OCI-LY1 (cell line): ENCODE results near the gene NOTCH4.

Experiments used
- CTCF ChIP-seq: fragments of 200-600 bp; sonication (generic), shearing (Covaris generic); IDR thresholded peaks from 2 replicates; pipeline ENCODE4 v1.5.1; 2017; ENCODE audit warnings: mild to moderate bottlenecking, antibody characterized with exemption, low read length, moderate library complexity, mixed read lengths
- EZH2 ChIP-seq: fragments of 200-600 bp; sonication (generic), shearing (Covaris generic); IDR thresholded peaks from 2 replicates; pipeline ENCODE4 v1.8.0; 2017; ENCODE audit warnings: borderline replicate concordance, mixed run types, mild to moderate bottlenecking, antibody characterized with exemption, low read length, moderate library complexity, mixed read lengths

- TF ChIP-seq CTCF (no peak), EZH2 (no peak)
Measured at GRCh38 chr6:32249262-32249661, 25.4 kb upstream of the NOTCH4 start.
